ENCODE data around the gene VPREB1. TPM values are rescaled to one million over a fixed set of nuclear protein-coding genes. Genes with fewer than 3 reads are reported as not detected.
"Not testable (repeated sequence)": the region's sequence is repeated elsewhere in the genome, so short reads cannot be mapped to it uniquely, and the experiment has no call there.

The VPREB1 gene
- total and polyA plus RNA-seq, 2 experiments from 2014 or later: not detected

DNA sequence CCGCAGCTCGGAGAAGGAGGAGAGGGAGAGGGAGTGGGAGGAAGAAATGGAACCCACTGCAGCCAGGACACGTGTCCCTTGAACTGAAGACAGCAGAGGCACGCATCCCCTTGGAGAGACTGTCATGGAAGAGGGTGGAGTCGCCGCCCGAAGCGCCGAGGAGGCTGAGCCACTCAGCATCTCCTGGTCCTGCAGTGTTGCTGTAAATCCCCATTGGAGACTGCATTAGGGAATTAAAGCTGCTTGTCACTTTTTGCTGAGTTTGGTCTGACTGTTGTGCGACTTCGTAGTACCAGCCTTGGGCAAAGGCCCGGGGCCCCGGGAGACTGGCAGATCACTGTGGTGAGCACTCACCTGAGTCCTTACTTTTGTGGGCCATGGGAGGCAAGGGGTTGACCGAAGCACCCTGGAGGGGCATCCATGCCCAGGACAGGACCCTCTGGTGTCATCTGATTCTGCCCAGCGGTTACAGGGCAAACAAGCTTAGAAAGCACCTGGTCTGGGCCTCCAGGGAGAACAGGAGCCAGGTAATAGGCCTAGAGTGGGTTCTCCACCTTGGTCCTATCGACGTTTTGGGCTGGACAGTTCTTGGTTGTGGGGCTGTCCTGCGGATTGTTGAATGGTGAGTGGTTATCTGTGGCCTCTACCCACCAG, 797 bp downstream of the VPREB1 start:
- no peak overlapping the region for H3K27ac ChIP-seq
- no peak overlapping the region for H3K4me3 ChIP-seq
- no peaks in the 10 kb centered on the region for H3K4me1 ChIP-seq (ENCODE audit: low read depth)
- H3K27me3 ChIP-seq: peaks cover 98% of the 10 kb centered on the region
- TF ChIP-seq, protein P1, sequence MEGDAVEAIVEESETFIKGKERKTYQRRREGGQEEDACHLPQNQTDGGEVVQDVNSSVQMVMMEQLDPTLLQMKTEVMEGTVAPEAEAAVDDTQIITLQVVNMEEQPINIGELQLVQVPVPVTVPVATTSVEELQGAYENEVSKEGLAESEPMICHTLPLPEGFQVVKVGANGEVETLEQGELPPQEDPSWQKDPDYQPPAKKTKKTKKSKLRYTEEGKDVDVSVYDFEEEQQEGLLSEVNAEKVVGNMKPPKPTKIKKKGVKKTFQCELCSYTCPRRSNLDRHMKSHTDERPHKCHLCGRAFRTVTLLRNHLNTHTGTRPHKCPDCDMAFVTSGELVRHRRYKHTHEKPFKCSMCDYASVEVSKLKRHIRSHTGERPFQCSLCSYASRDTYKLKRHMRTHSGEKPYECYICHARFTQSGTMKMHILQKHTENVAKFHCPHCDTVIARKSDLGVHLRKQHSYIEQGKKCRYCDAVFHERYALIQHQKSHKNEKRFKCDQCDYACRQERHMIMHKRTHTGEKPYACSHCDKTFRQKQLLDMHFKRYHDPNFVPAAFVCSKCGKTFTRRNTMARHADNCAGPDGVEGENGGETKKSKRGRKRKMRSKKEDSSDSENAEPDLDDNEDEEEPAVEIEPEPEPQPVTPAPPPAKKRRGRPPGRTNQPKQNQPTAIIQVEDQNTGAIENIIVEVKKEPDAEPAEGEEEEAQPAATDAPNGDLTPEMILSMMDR (IDR thresholded peaks at IDR 0.05; ENCODE audit: low read depth, low read length): no peak
- no peaks in the 10 kb centered on the region for H3K9me3 ChIP-seq (ENCODE audit: low read depth)
- H3K36me3 ChIP-seq: no peaks in the 10 kb centered on the region
- no peak for DNase-seq (ENCODE audit: low read depth in 1 of 2, low spot score in 1 of 2)

DNA sequence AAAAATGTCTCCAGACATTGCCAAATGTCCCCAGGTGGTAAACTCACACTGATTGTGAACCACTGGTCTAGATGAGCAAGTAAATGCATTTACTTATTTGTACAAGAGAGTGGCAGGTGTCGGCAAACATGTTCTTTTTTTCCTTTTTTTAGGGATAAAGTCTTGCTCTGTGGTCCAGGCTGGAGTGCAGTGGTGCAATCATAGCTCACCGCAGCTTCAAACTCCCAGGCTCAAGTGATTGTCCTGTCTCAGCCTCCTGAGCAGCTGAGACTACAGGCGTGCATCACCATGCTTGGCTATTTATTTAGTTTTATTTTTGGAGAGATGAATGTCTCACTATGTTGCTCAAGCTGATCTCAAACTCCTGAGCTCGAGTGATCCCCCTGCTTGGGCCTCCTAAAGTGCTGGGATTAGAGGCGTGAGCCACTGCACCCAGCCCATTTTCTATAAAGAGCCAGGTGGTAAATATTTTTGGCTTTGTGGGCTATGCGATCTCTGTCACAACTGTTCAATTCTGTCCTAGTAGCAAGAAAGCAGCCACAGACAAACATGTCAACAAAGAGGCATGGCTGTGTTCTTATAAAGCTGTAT, 1.4 kb downstream of the VPREB1 start:
- no peak overlapping the region for H3K4me3 ChIP-seq
- H3K36me3 ChIP-seq: no peaks in the 10 kb centered on the region
- no peak overlapping the region for H3K27ac ChIP-seq
- no peaks in the 10 kb centered on the region for H3K9me3 ChIP-seq (ENCODE audit: low read depth)
- no peaks in the 10 kb centered on the region for H3K4me1 ChIP-seq (ENCODE audit: low read depth)
- TF ChIP-seq, protein P1 (IDR thresholded peaks at IDR 0.05; ENCODE audit: low read depth, low read length): no peak
- H3K27me3 ChIP-seq: peaks cover 97% of the 10 kb centered on the region
- no peak for DNase-seq (ENCODE audit: low read depth in 1 of 2, low spot score in 1 of 2)

DNA sequence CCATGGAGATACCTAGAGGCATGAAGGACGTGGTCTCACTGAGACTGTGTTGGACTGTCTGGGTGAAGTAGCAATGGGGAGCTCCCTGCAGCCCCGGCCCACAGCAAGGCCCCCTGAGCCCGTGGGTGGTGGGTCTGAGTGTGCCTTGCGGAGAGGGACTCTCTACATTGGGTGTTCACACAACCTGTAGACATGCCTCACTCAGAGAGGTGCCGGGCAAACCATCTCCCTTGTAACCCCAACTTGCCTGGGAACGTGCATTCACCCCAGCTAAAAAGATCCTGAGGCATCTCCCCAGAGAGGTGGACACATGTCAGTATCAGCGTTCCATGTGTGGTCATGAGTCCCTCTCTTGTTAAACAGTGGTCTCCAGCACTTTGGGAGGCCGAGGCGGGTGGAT, 2.1 kb downstream of the VPREB1 start:
- Histone ChIP-seq H3K9me3 (ENCODE audit: low read depth) (no peaks in the 10 kb centered on the region), H3K27ac (no peak overlapping the region), H3K27me3 (peaks cover 91% of the 10 kb centered on the region), H3K36me3 (no peaks in the 10 kb centered on the region), H3K4me1 (ENCODE audit: low read depth) (no peaks in the 10 kb centered on the region), H3K4me3 (no peak overlapping the region)
- no peak for DNase-seq (ENCODE audit: low read depth in 1 of 2, low spot score in 1 of 2)
- TF ChIP-seq, protein P1 (IDR thresholded peaks at IDR 0.05; ENCODE audit: low read depth, low read length): no peak

DNA sequence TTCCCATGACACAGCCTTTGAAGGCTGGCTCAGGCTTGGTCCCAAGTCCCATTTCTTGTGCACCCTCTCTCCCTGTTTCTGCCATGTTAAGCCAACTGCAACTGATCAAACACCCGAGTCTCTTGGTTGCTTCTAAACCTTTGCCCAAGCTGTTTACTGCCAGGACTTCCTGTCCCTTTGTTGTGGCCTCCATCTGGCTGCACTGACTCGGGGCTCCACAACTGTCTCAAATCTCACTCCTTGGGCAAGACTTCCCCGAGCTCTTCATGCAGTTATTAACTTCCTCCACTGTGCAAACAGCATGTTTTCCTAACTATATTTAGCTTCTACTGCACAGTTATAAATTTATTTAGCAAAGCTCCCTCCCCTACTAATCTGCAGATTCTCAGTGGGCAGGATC, 4.3 kb downstream of the VPREB1 start:
- H3K36me3 ChIP-seq: no peaks in the 10 kb centered on the region
- no peak overlapping the region for H3K4me3 ChIP-seq
- peaks cover 76% of the 10 kb centered on the region for H3K27me3 ChIP-seq
- H3K4me1 ChIP-seq (ENCODE audit: low read depth): no peaks in the 10 kb centered on the region
- DNase-seq (ENCODE audit: low read depth in 1 of 2, low spot score in 1 of 2): no peak
- no peak overlapping the region for H3K27ac ChIP-seq
- H3K9me3 ChIP-seq (ENCODE audit: low read depth): no peaks in the 10 kb centered on the region
- TF ChIP-seq, protein P1 (IDR thresholded peaks at IDR 0.05; ENCODE audit: low read depth, low read length): no peak

DNA sequence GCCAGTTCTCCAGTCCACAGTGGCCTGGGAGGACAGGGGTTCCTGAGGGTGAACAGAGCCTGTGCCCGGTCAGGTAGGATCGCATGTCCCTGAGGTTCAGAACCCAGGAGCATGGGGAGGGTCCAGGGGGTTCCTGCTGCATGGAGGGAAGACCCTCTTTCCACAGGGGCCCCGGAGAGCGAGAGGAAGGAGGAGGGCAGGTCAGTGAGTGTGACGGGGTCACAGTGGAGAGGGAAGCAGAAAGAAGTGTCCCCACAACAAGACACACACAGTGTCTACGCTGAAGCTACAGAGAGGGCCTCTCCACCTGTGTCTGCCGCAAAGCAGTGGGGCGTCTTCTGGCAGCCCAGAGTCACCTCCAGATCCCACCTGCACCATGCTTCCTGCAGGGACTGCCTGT, 6.1 kb downstream of the VPREB1 start:
- H3K4me1 ChIP-seq (ENCODE audit: low read depth); DNase-seq (ENCODE audit: low read depth in 1 of 2, low spot score in 1 of 2); H3K27ac ChIP-seq; H3K36me3 ChIP-seq; H3K4me3 ChIP-seq; H3K9me3 ChIP-seq (ENCODE audit: low read depth): not testable (repeated sequence)
- peaks cover 71% of the 10 kb centered on the region for H3K27me3 ChIP-seq

DNA sequence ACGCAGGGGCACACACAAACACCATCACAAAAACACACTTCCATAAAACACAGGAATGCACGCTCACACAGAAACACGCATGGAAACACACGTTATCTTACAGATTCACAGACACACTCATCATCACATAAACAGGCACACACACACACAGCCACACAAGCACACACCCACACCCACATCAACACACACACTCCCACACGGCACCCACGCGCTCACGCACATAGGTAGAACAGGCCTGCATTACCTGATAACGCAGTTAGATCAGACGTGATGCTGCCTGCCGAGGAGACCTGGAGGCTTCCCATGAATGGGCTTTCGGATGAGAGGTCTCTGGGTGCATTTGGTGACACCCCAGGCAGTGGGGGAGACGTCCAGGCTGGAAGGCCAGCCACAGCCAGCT, 11.5 kb downstream of the VPREB1 start:
- H3K27ac ChIP-seq; DNase-seq (ENCODE audit: low read depth in 1 of 2, low spot score in 1 of 2); H3K4me1 ChIP-seq (ENCODE audit: low read depth); H3K9me3 ChIP-seq (ENCODE audit: low read depth); H3K4me3 ChIP-seq; H3K36me3 ChIP-seq: not testable (repeated sequence)
- H3K27me3 ChIP-seq: peaks cover 34% of the 10 kb centered on the region

DNA sequence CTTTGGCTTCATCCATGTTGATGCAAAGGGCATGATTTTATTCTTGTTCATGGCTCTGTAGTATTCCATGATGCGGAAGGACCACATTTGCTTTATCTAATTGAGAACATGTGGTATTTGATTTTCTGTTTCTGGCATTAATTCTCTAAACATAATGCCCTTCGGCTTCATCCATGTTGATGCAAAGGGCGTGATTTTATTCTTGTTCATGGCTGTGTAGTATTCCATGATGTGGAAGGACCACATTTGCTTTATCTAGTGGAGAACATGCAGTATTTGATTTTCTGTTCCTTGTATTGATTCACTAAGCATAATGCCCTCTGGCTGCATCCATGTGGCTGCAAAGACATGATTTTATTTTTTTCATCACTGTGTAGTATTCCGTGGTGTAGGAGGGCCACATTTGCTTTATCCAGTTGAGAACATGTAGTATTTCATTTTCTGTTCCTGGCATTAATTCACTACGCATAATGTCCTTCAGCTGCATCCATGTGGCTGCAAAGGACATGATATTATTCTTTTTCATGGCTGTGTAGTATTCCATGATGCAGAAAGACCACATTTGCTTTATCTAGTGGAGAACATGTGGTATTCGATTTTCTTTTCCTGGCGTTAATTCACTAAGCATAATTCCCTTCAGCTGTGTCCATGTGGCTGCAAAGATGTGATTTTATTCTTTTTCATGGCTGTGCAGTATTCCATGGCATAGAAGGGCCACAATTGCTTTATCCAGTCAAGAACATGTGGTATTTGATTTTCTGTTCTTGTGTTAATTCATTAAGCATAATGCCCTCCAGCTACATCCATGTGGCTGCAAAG, 14.2 kb downstream of the VPREB1 start:
- H3K4me3 ChIP-seq; H3K27ac ChIP-seq; H3K9me3 ChIP-seq (ENCODE audit: low read depth); H3K36me3 ChIP-seq; DNase-seq (ENCODE audit: low read depth in 1 of 2, low spot score in 1 of 2); H3K4me1 ChIP-seq (ENCODE audit: low read depth): not testable (repeated sequence)
- H3K27me3 ChIP-seq: peaks cover 28% of the 10 kb centered on the region

DNA sequence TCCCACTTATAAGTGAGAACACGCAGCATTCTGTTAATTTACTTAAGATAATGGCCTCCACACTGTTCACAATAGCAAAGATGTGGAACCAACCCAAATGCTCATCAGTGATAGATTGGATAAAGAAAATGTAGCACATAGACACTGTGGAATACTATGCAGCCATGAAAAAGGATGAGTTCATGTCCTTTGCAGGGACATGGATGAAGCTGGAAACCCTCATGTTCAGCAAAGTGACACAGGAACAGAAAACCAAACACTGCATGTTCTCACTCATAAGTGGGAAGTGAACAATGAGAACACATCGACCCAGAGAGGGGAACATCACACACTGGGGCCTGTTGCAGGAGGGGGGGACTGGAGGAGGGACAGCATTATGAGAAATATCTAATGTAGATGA, 15.6 kb downstream of the VPREB1 start:
- not testable (repeated sequence) for H3K4me1 ChIP-seq (ENCODE audit: low read depth); H3K27ac ChIP-seq; DNase-seq (ENCODE audit: low read depth in 1 of 2, low spot score in 1 of 2); H3K36me3 ChIP-seq; H3K9me3 ChIP-seq (ENCODE audit: low read depth); H3K4me3 ChIP-seq
- H3K27me3 ChIP-seq: peaks cover 16% of the 10 kb centered on the region

DNA sequence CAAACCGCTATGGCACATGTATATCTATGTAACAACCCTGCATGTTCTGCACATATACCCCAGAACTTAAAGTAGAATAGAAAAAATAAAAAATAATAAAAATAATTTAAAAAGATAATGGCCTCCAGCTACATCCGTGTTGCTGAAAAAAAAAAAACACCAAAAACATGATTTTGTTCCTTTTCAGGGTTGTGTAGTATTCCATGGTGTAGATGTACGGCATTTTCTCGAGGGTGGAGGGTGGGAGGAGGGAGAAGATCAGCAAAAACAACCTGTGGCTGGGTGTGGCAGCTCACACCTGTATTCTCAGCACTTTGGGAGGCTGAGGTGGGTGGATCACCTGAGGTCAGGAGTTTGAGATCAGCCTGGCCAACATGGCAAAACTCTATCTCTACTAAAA, 16.0 kb downstream of the VPREB1 start:
- not testable (repeated sequence) for H3K4me3 ChIP-seq; H3K36me3 ChIP-seq; H3K9me3 ChIP-seq (ENCODE audit: low read depth); H3K27ac ChIP-seq; DNase-seq (ENCODE audit: low read depth in 1 of 2, low spot score in 1 of 2); H3K4me1 ChIP-seq (ENCODE audit: low read depth)
- peaks cover 15% of the 10 kb centered on the region for H3K27me3 ChIP-seq
